ENCODE data around the gene ADAM33.

Gene ADAM33

GRCh38 chr20:3710011-3710466 lies 28.2 kb upstream of the ADAM33 start:
- TF ChIP-seq CTCF (IDR thresholded peaks at IDR 0.05; ENCODE audit: low read depth, low read length) = no peak
- no peak overlapping the region for H3K4me3 ChIP-seq (replicated peaks in 1 of 2; ENCODE audit: low read depth in 2 of 2, low read length in 2 of 2)
- no peak for DNase-seq (ENCODE audit: low read depth in 2 of 2)

GRCh38 chr20:3707508-3707899 lies 25.7 kb upstream of the ADAM33 start:
- no peak for DNase-seq (ENCODE audit: low read depth in 2 of 2)
- H3K4me3 ChIP-seq (replicated peaks in 1 of 2; ENCODE audit: low read depth in 2 of 2, low read length in 2 of 2) = no peak overlapping the region
- no peak for TF ChIP-seq CTCF (IDR thresholded peaks at IDR 0.05; ENCODE audit: low read depth, low read length)

- H3K4me3 ChIP-seq (replicated peaks in 1 of 2; ENCODE audit: low read depth in 2 of 2, low read length in 2 of 2) = no peak overlapping the region
- DNase-seq (ENCODE audit: low read depth in 2 of 2) = peak; percentile 13 to 21
- TF ChIP-seq CTCF (IDR thresholded peaks at IDR 0.05; ENCODE audit: low read depth, low read length) = no peak
Measured at GRCh38 chr20:3706774-3707507, 25.1 kb upstream of the ADAM33 start.

- H3K4me3 ChIP-seq (replicated peaks in 1 of 2; ENCODE audit: low read depth in 2 of 2, low read length in 2 of 2) = no peak overlapping the region
- no peak for TF ChIP-seq CTCF (IDR thresholded peaks at IDR 0.05; ENCODE audit: low read depth, low read length)
- DNase-seq (ENCODE audit: low read depth in 2 of 2) = no peak
Measured at GRCh38 chr20:3705970-3706739, 24.3 kb upstream of the ADAM33 start.

- H3K4me3 ChIP-seq (replicated peaks in 1 of 2; ENCODE audit: low read depth in 2 of 2, low read length in 2 of 2) = no peak overlapping the region
- no peak for TF ChIP-seq CTCF (IDR thresholded peaks at IDR 0.05; ENCODE audit: low read depth, low read length)
- DNase-seq (ENCODE audit: low read depth in 2 of 2) = no peak
Measured at GRCh38 chr20:3705491-3705969, 23.7 kb upstream of the ADAM33 start.

- TF ChIP-seq CTCF (IDR thresholded peaks at IDR 0.05; ENCODE audit: low read depth, low read length) = no peak
- no peak for DNase-seq (ENCODE audit: low read depth in 2 of 2)
- H3K4me3 ChIP-seq (replicated peaks in 1 of 2; ENCODE audit: low read depth in 2 of 2, low read length in 2 of 2) = no peak overlapping the region
Measured at GRCh38 chr20:3704087-3704486, 22.3 kb upstream of the ADAM33 start.
